Astrocyte of the spinal cord (primary cell): ENCODE data around the gene VPS39.

Source experiments
- DNase-seq: peaks from one replicate; pipeline ENCODE4 v3.0.0; 2011; ENCODE audit warnings: low read depth, low spot score
- H3K4me3 ChIP-seq: 2 replicates; pipeline ENCODE4 v1.5.1; 2011; ENCODE audit warnings: low read depth, mild to moderate bottlenecking, low read length, moderate library complexity
- CTCF ChIP-seq: IDR thresholded peaks from 2 replicates; pipeline ENCODE4 v1.5.1; 2012; ENCODE audit warnings: low read depth, mild to moderate bottlenecking, low read length, inconsistent platforms
- in situ Hi-C: cut with HindIII; loops from 2 replicates; pipeline ENCODE4 v1.10.0; 2017; ENCODE audit warnings: low sequenced_read_pairs

The VPS39 gene

GRCh38 chr15:42150219-42150970, 57.7 kb downstream of the VPS39 start:
- in situ Hi-C loops, result no loop called here
- no peak overlapping the region for H3K4me3 ChIP-seq
- DNase-seq, result no peak
- TF ChIP-seq CTCF, result no peak

- H3K4me3 ChIP-seq, result no peak overlapping the region
- no peak for DNase-seq
- in situ Hi-C loops, result no loop called here
- TF ChIP-seq CTCF, result no peak
Measured at GRCh38 chr15:42149493-42150218, 58.4 kb downstream of the VPS39 start.

- no peak for DNase-seq
- TF ChIP-seq CTCF, result no peak
- H3K4me3 ChIP-seq, result no peak overlapping the region
- in situ Hi-C loops, result no loop called here
Measured at GRCh38 chr15:42148808-42149492, 59.2 kb downstream of the VPS39 start.

GRCh38 chr15:42147431-42147735, 60.7 kb downstream of the VPS39 start:
- TF ChIP-seq CTCF, result no peak
- in situ Hi-C loops, result no loop called here
- no peak overlapping the region for H3K4me3 ChIP-seq
- no peak for DNase-seq

- H3K4me3 ChIP-seq, result no peak overlapping the region
- no peak for TF ChIP-seq CTCF
- DNase-seq, result no peak
- in situ Hi-C loops, result no loop called here
Measured at GRCh38 chr15:42146551-42147430, 61.3 kb downstream of the VPS39 start.
